CD14-positive monocyte (primary cell): ENCODE results near the gene IL4R. TPM values are rescaled to one million over a fixed set of nuclear protein-coding genes. Genes with fewer than 3 reads are reported as not detected.

Experiments
- DNase-seq, 3 donors: peaks; one replicate each; pipeline ENCODE4 v3.0.0-alpha.2; 2011 to 2022
- H2AFZ ChIP-seq: 2 replicates; pipeline ENCODE4 v1.6.0; 2012; ENCODE audit warnings: mild to moderate bottlenecking, low read depth, low read length, inconsistent platforms; ENCODE audit not compliant: insufficient read depth, poor library complexity, severe bottlenecking
- H3K27ac ChIP-seq, 2 donors: 1 replicate in 1 of 2; 2 replicates in 1 of 2; pipeline ENCODE4 v1.5.1; 2012 to 2013; ENCODE audit warnings: low read length in 2 of 2, control low read depth in 1 of 2, inconsistent platforms in 1 of 2, low read depth in 1 of 2, mild to moderate bottlenecking in 1 of 2
- H3K27me3 ChIP-seq, 2 donors: one replicate each; pipeline versions ENCODE4 v1.6.0 to v1.6.1; 2011 to 2013; ENCODE audit warnings: low read length in 2 of 2; ENCODE audit not compliant: control insufficient read depth in 2 of 2, insufficient read depth in 2 of 2
- H3K36me3 ChIP-seq, 2 donors: replicated peaks in 1 of 2; 1 replicate in 1 of 2; 2 replicates in 1 of 2; pipeline versions ENCODE4 v1.5.1 to v1.6.1; 2012 to 2013; ENCODE audit warnings: low read length in 2 of 2, control low read depth in 1 of 2, inconsistent platforms in 1 of 2, mild to moderate bottlenecking in 1 of 2; ENCODE audit not compliant: insufficient read depth in 2 of 2, control insufficient read depth in 1 of 2
- H3K4me1 ChIP-seq, 2 donors: 1 replicate in 1 of 2; 2 replicates in 1 of 2; pipeline versions ENCODE4 v1.5.1 to v1.6.1; 2012 to 2013; ENCODE audit warnings: low read length in 2 of 2, control low read depth in 1 of 2, inconsistent platforms in 1 of 2, mild to moderate bottlenecking in 1 of 2, moderate library complexity in 1 of 2; ENCODE audit not compliant: insufficient read depth in 2 of 2, control insufficient read depth in 1 of 2
- H3K4me2 ChIP-seq: replicated peaks from 2 replicates; pipeline ENCODE3; 2012; ENCODE audit warnings: low read length, moderate library complexity, mild to moderate bottlenecking; ENCODE audit not compliant: poor library complexity, severe bottlenecking; ENCODE audit errors: extremely low read depth
- H3K4me3 ChIP-seq, 3 experiments: fragments of 200-600 bp in 1 of 3; sonication (generic) in 1 of 3; replicated peaks in 1 of 3; 1 replicate in 2 of 3; 2 replicates in 1 of 3; pipeline ENCODE4 v1.5.1; 2011 to 2013; ENCODE audit warnings: low read length in 3 of 3, mild to moderate bottlenecking in 3 of 3, control low read depth in 2 of 3, low read depth in 2 of 3, inconsistent platforms in 1 of 3, moderate library complexity in 1 of 3
- H3K79me2 ChIP-seq: 2 replicates; pipeline ENCODE4 v1.6.0; 2012; ENCODE audit warnings: mild to moderate bottlenecking, control low read depth, inconsistent platforms, low read length, moderate library complexity; ENCODE audit not compliant: insufficient read depth
- H3K9ac ChIP-seq: 2 replicates; pipeline ENCODE4 v1.6.0; 2017; ENCODE audit warnings: low read length, mild to moderate bottlenecking; ENCODE audit not compliant: insufficient read depth, poor library complexity, severe bottlenecking
- H3K9me3 ChIP-seq, 2 donors: replicated peaks in 1 of 2; 1 replicate in 1 of 2; 2 replicates in 1 of 2; pipeline versions ENCODE4 v1.5.1 to v1.6.1; 2012 to 2013; ENCODE audit warnings: low read length in 2 of 2, control low read depth in 1 of 2; ENCODE audit not compliant: control insufficient read depth in 1 of 2, insufficient read depth in 1 of 2
- H4K20me1 ChIP-seq: 2 replicates; pipeline ENCODE4 v1.6.0; 2012; ENCODE audit warnings: mild to moderate bottlenecking, low read length, control low read depth, moderate library complexity; ENCODE audit not compliant: insufficient read depth
- H3K27ac Mint-ChIP-seq, 7 donors: one replicate each; pipeline ENCODE4 v1.8.0; 2020; ENCODE audit warnings: mild to moderate bottlenecking in 7 of 7, mixed read lengths in 7 of 7, moderate library complexity in 6 of 7, inconsistent platforms in 2 of 7
- H3K27me3 Mint-ChIP-seq, 3 donors: one replicate each; pipeline ENCODE4 v1.8.0; 2021 to 2022; ENCODE audit warnings: low read depth in 3 of 3, mild to moderate bottlenecking in 3 of 3, mixed read lengths in 3 of 3, moderate library complexity in 3 of 3, inconsistent platforms in 1 of 3
- H3K36me3 Mint-ChIP-seq, 2 donors: one replicate each; pipeline ENCODE4 v1.8.0; 2020; ENCODE audit warnings: mixed read lengths in 2 of 2, inconsistent platforms in 1 of 2, mild to moderate bottlenecking in 1 of 2
- H3K4me1 Mint-ChIP-seq: one replicate; pipeline ENCODE4 v1.8.0; 2020; ENCODE audit warnings: mild to moderate bottlenecking, mixed read lengths
- H3K4me3 Mint-ChIP-seq, 2 donors: one replicate each; pipeline ENCODE4 v1.8.0; 2020; ENCODE audit warnings: mild to moderate bottlenecking in 2 of 2, mixed read lengths in 2 of 2, moderate library complexity in 1 of 2
- H3K9me3 Mint-ChIP-seq, 7 donors: one replicate each; pipeline ENCODE4 v1.8.0; 2020 to 2022; ENCODE audit warnings: mixed read lengths in 7 of 7, mild to moderate bottlenecking in 6 of 7, moderate library complexity in 6 of 7, inconsistent platforms in 2 of 7
- CTCF ChIP-seq: fragments of 200-600 bp; IDR thresholded peaks from one replicate; pipeline ENCODE4 v1.8.0; 2022; ENCODE audit warnings: antibody characterized with exemption, mild to moderate bottlenecking
- WGBS: methylation state at CpG from one replicate; pipeline ENCODE4 v1.1.5; 2013; ENCODE audit warnings: missing lambda C conversion rate; ENCODE audit not compliant: insufficient coverage; 5-methylcytosine and 5-hydroxymethylcytosine counted together
- intact Hi-C, 2 donors: fragments of 100-400 bp; cut with micrococcal nuclease; formaldehyde crosslinking; loops; one replicate each; pipeline versions ENCODE4 v1.15.0 to v1.15.1; 2023
- polyA plus RNA-seq, 3 donors: library from polyadenylated mRNA; depleted of rRNA in 1 of 3; unstranded in 2 of 3; stranded (reverse) in 1 of 3; fragments of 300-500 nt in 2 of 3; fragments of >200 nt in 1 of 3; fragmentation: Illumina TruSeq in 2 of 3; gene quantifications; 1 replicate in 2 of 3; 2 replicates in 1 of 3; pipeline ENCODE4 v1.2.3, GENCODE V29; 2012 to 2021

The IL4R gene
- polyA plus RNA-seq, 3 donors, result 25.1 to 80.4 (median 35.6) TPM

DNA sequence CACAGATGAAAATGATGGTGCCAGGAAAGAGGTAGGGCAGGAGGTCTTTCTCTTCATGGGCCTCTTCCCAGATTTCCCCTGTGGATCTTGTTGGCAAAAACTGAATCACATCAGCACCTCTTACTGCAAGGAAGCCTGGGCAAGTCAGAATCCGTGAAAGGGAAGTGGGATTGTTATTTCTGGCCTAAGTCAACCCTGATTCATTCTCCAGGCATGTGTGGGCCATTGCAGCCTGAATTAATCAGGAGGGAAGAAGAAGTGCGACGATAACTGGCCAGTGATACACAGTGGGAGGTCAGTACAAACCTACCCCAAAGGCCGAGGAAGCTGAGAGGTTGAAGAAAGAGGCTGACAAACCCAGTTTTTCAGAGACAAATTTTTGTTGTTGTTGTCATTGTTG lies 27.3 kb upstream of the IL4R start:
- H3K4me1 Mint-ChIP-seq, result peaks cover 45% of the 10 kb centered on the region
- H3K27ac Mint-ChIP-seq, result peak overlapping the region; percentile 91 to 97 (median 96)
- Histone ChIP-seq H3K36me3 (no peaks in the 10 kb centered on the region), H3K4me3 (no peak overlapping the region), H3K4me2 (no peak overlapping the region), H2AFZ (no peak overlapping the region), H3K27me3 (no peaks in the 10 kb centered on the region), H3K4me1 (peaks cover 42 to 45% of the 10 kb centered on the region in 2 donors), H3K79me2 (no peaks in the 10 kb centered on the region), H3K9me3 (no peaks in the 10 kb centered on the region), H4K20me1 (no peaks in the 10 kb centered on the region), H3K27ac (peak overlapping the region; percentile 64 to 79), H3K9ac (no peak overlapping the region)
- peaks cover 0 to 12% (median 0%) of the 10 kb centered on the region in 7 donors for H3K9me3 Mint-ChIP-seq
- peak overlapping the region in 1 of 2 donors; percentile 4 for H3K4me3 Mint-ChIP-seq
- DNase-seq, result peak; percentile 59 to 79 (median 77)
- H3K36me3 Mint-ChIP-seq, result peaks cover 10 to 11% of the 10 kb centered on the region in 2 donors
- no peak for TF ChIP-seq CTCF
- intact Hi-C loops, result no loop called here
- peaks cover 0 to 9% (median 1%) of the 10 kb centered on the region in 3 donors for H3K27me3 Mint-ChIP-seq
- WGBS, result 0% methylated on average over 2 of the region's 4 CpGs

GRCh38 chr16:27287051-27287811 lies 26.5 kb upstream of the IL4R start:
- H3K27ac Mint-ChIP-seq, result peak overlapping the region; percentile 91 to 97 (median 96)
- peaks cover 10 to 11% of the 10 kb centered on the region in 2 donors for H3K36me3 Mint-ChIP-seq
- Histone ChIP-seq H3K4me1 (peaks cover 41 to 45% of the 10 kb centered on the region in 2 donors), H3K36me3 (no peaks in the 10 kb centered on the region), H4K20me1 (no peaks in the 10 kb centered on the region), H3K27ac (peak overlapping the region; percentile 64 to 79), H3K9me3 (no peaks in the 10 kb centered on the region), H3K4me2 (no peak overlapping the region), H2AFZ (no peak overlapping the region), H3K9ac (no peak overlapping the region), H3K79me2 (no peaks in the 10 kb centered on the region), H3K4me3 (no peak overlapping the region), H3K27me3 (no peaks in the 10 kb centered on the region)
- 87% methylated on average over 5 of the region's 8 CpGs for WGBS
- no peak for TF ChIP-seq CTCF
- H3K4me1 Mint-ChIP-seq, result peaks cover 45% of the 10 kb centered on the region
- intact Hi-C loops, result no loop called here
- H3K4me3 Mint-ChIP-seq, result no peak overlapping the region
- H3K9me3 Mint-ChIP-seq, result peaks cover 0 to 12% (median 0%) of the 10 kb centered on the region in 7 donors
- H3K27me3 Mint-ChIP-seq, result peaks cover 0 to 9% (median 1%) of the 10 kb centered on the region in 3 donors
- no peak for DNase-seq
